Limb (tissue), 2 donors: ENCODE measurements around the gene ITLN1.

Experiments
- DNase-seq, 2 donors: peaks; one replicate each; pipeline ENCODE4 v3.0.0-alpha.2; 2016; ENCODE audit errors: extremely low spot score in 2 of 2

Gene ITLN1

GRCh38 chr1:160858507-160858906 is 26.5 kb downstream of the ITLN1 start:
- no peak for DNase-seq

GRCh38 chr1:160858097-160858496 is 26.9 kb downstream of the ITLN1 start:
- DNase-seq = no peak

GRCh38 chr1:160855181-160855981 is 29.6 kb downstream of the ITLN1 start:
- DNase-seq = no peak

- no peak for DNase-seq
Measured at GRCh38 chr1:160853754-160854153, 31.2 kb downstream of the ITLN1 start.

- DNase-seq = no peak
Measured at GRCh38 chr1:160853014-160853413, 32.0 kb downstream of the ITLN1 start.

GRCh38 chr1:160850993-160851392 is 34.0 kb downstream of the ITLN1 start:
- no peak for DNase-seq

GRCh38 chr1:160850541-160850940 is 34.4 kb downstream of the ITLN1 start:
- no peak for DNase-seq

- no peak for DNase-seq
Measured at GRCh38 chr1:160846281-160846680, 38.7 kb downstream of the ITLN1 start.

GRCh38 chr1:160844447-160845232 is 40.3 kb downstream of the ITLN1 start:
- DNase-seq = no peak

- no peak for DNase-seq
Measured at GRCh38 chr1:160841079-160841478, 43.9 kb downstream of the ITLN1 start.

GRCh38 chr1:160839746-160840145 is 45.2 kb downstream of the ITLN1 start:
- DNase-seq = no peak

- no peak for DNase-seq
Measured at GRCh38 chr1:160838888-160839287, 46.1 kb downstream of the ITLN1 start.

GRCh38 chr1:160837558-160838205 is 47.3 kb downstream of the ITLN1 start:
- peak in 1 of 2 donors; percentile 41 for DNase-seq

GRCh38 chr1:160836981-160837557 is 47.9 kb downstream of the ITLN1 start:
- DNase-seq = no peak

- no peak for DNase-seq
Measured at GRCh38 chr1:160836561-160836960, 48.4 kb downstream of the ITLN1 start.

- no peak for DNase-seq
Measured at GRCh38 chr1:160835751-160836150, 49.2 kb downstream of the ITLN1 start.

- no peak for DNase-seq
Measured at GRCh38 chr1:160834945-160835565, 49.9 kb downstream of the ITLN1 start.

GRCh38 chr1:160830321-160831153 is 54.4 kb downstream of the ITLN1 start:
- peak in 1 of 2 donors; percentile 49 for DNase-seq

- no peak for DNase-seq
Measured at GRCh38 chr1:160829766-160830165, 55.2 kb downstream of the ITLN1 start.

GRCh38 chr1:160827418-160827817 is 57.6 kb downstream of the ITLN1 start:
- DNase-seq = no peak
